Loucy (cell line): ENCODE results near the gene LITAFD.

Experiments used
- H2AFZ ChIP-seq: fragments of 200-600 bp; sonication (generic); 2 replicates; pipeline ENCODE4 v1.6.0; 2016; ENCODE audit warnings: antibody characterized with exemption, mild to moderate bottlenecking, low read length, moderate library complexity
- H3F3A ChIP-seq: fragments of 200-600 bp; 2 replicates; pipeline ENCODE4 v1.6.0; 2016; ENCODE audit warnings: antibody characterized with exemption, low read depth, mild to moderate bottlenecking
- H3K27me3 ChIP-seq: fragments of 200-600 bp; sonication (generic); 2 replicates; pipeline ENCODE4 v1.6.1; 2014; ENCODE audit warnings: low read length, mild to moderate bottlenecking; ENCODE audit not compliant: insufficient read depth, poor library complexity, severe bottlenecking
- H3K36me3 ChIP-seq: fragments of 200-600 bp; sonication (generic); 2 replicates; pipeline ENCODE4 v1.6.1; 2016; ENCODE audit warnings: low read length; ENCODE audit not compliant: insufficient read depth
- H3K4me1 ChIP-seq: fragments of 200-600 bp; sonication (generic); 2 replicates; pipeline ENCODE4 v1.5.1; 2014; ENCODE audit warnings: low read length, mild to moderate bottlenecking; ENCODE audit not compliant: insufficient read depth, poor library complexity, severe bottlenecking
- H3K4me2 ChIP-seq: fragments of 200-600 bp; sonication (generic); 2 replicates; pipeline ENCODE4 v1.6.0; 2014; ENCODE audit warnings: antibody characterized with exemption, low read length, low read depth, mild to moderate bottlenecking; ENCODE audit not compliant: poor library complexity, severe bottlenecking
- H3K4me3 ChIP-seq: fragments of 200-600 bp; sonication (generic); 2 replicates; pipeline ENCODE4 v1.5.1; 2014; ENCODE audit warnings: low read length, mild to moderate bottlenecking, mixed read lengths; ENCODE audit not compliant: poor library complexity, severe bottlenecking
- H3K79me2 ChIP-seq: fragments of 200-600 bp; sonication (generic); 2 replicates; pipeline ENCODE4 v1.6.1; 2014; ENCODE audit warnings: low read length; ENCODE audit not compliant: insufficient read depth
- H3K9ac ChIP-seq: fragments of 200-600 bp; sonication (generic); 2 replicates; pipeline ENCODE4 v1.6.0; 2014; ENCODE audit warnings: mild to moderate bottlenecking, low read depth, low read length, moderate library complexity; ENCODE audit not compliant: poor library complexity, severe bottlenecking
- H3K9me2 ChIP-seq: fragments of 200-600 bp; sonication (generic); replicated peaks from 2 replicates; pipeline ENCODE4 v1.6.1; 2016; ENCODE audit warnings: low read depth, low read length, mixed read lengths
- H3K9me3 ChIP-seq: fragments of 200-600 bp; sonication (generic); 2 replicates; pipeline ENCODE4 v1.6.1; 2014; ENCODE audit warnings: mild to moderate bottlenecking, antibody characterized with exemption, low read length, low read depth; ENCODE audit not compliant: insufficient read depth
- H4K20me1 ChIP-seq: fragments of 200-600 bp; sonication (generic); 2 replicates; pipeline ENCODE4 v1.6.0; 2014; ENCODE audit warnings: antibody characterized with exemption, low read length, mild to moderate bottlenecking; ENCODE audit not compliant: insufficient read depth, poor library complexity, severe bottlenecking
- EZH2phosphoT487 ChIP-seq: fragments of 200-600 bp; IDR thresholded peaks from 2 replicates; pipeline ENCODE4 v1.6.1; 2018; ENCODE audit warnings: antibody characterized with exemption, mild to moderate bottlenecking, moderate library complexity, borderline replicate concordance
- TF ChIP-seq, protein P1 (sequence below): fragments of 200-600 bp; sonication (generic); conservative IDR thresholded peaks from 2 replicates; pipeline ENCODE4 v1.5.1; 2014; ENCODE audit warnings: mild to moderate bottlenecking, antibody characterized with exemption, low read length

Gene LITAFD

DNA sequence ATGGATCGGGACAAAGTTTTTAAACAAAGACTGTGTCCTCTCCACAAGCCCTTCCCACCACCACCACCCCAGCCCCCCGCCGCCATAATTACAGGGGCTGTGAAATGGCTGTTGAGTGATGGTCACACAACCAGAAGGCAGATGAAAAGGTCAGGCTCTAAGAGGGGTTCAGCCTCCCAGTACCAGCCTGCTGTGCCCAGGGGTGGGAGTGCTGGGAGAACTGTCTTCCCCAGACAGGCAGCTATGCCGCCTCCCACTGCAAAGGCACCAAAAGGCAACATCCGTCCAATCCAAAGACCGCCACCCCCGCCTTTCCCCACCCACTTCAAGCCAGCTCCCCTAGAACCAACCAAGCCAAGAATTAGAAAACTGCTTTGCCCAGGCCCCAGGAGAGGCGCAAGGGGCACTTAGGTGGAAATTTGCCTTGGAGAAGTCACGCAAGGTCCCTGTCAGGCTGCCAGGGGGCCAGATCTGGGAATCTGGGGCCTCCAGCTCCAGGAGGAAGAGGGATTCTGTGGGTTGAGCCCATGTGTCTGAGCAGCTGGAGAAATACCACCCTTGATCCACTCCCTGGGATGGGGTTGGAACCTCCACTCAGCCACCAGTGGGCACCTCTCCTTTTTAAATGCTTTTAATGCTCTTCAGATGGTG lies 27.7 kb upstream of the LITAFD start:
- no peaks in the 10 kb centered on the region for H3F3A ChIP-seq
- peaks cover 64% of the 10 kb centered on the region; the same call in 1 of the 2 replicates for H3K36me3 ChIP-seq
- H2AFZ ChIP-seq = no peak overlapping the region
- H4K20me1 ChIP-seq = no peaks in the 10 kb centered on the region
- H3K4me2 ChIP-seq = no peak overlapping the region
- no peaks in the 10 kb centered on the region for H3K9me2 ChIP-seq
- no peak overlapping the region for H3K9ac ChIP-seq
- TF ChIP-seq, protein P1, sequence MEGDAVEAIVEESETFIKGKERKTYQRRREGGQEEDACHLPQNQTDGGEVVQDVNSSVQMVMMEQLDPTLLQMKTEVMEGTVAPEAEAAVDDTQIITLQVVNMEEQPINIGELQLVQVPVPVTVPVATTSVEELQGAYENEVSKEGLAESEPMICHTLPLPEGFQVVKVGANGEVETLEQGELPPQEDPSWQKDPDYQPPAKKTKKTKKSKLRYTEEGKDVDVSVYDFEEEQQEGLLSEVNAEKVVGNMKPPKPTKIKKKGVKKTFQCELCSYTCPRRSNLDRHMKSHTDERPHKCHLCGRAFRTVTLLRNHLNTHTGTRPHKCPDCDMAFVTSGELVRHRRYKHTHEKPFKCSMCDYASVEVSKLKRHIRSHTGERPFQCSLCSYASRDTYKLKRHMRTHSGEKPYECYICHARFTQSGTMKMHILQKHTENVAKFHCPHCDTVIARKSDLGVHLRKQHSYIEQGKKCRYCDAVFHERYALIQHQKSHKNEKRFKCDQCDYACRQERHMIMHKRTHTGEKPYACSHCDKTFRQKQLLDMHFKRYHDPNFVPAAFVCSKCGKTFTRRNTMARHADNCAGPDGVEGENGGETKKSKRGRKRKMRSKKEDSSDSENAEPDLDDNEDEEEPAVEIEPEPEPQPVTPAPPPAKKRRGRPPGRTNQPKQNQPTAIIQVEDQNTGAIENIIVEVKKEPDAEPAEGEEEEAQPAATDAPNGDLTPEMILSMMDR = no peak
- TF ChIP-seq EZH2phosphoT487 = no peak
- H3K27me3 ChIP-seq = no peaks in the 10 kb centered on the region
- no peak overlapping the region for H3K4me3 ChIP-seq
- H3K9me3 ChIP-seq = no peaks in the 10 kb centered on the region
- H3K4me1 ChIP-seq = no peaks in the 10 kb centered on the region
- H3K79me2 ChIP-seq = peaks cover 8% of the 10 kb centered on the region; the same call in 1 of the 2 replicates

DNA sequence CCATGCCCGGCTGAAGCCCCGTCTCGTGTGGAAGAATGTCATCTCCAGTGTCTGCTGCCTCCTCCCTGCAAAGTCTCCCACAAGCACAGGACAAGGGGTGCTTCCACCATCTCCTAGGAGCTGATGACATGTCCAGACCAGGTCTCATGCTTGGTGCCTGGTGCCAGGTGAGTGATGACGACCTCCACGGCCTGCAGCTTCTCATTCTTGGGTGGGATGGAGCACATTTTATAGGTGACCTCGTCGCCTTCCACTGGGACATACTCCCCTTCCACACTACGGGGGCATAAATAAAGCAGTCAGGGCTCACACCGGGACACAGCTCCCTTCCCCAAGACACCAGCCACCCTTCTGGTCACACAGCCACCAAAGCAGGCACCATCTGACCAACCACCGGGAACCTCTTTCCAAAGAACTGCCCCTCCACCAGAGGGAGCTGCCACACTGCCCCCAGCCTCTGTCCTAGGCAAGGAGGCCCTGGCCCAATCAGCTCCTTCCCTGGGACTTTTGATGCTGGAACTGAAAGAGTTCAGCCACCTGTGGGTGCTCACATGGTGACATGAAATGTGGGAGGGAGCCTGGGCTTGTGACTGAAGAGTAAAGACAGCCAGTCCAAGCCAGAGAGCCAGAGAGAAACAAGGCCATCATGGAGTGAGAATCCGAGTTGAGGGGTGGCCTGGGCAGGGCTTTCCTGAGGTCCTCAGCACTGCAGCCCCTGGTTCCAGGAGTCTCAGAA lies 26.9 kb upstream of the LITAFD start:
- peaks cover 56% of the 10 kb centered on the region; the same call in 1 of the 2 replicates for H3K36me3 ChIP-seq
- no peaks in the 10 kb centered on the region for H3K9me3 ChIP-seq
- TF ChIP-seq EZH2phosphoT487 = no peak
- TF ChIP-seq, protein P1 = no peak; the same call in 1 of the 2 replicates
- peaks cover 12% of the 10 kb centered on the region; the same call in 1 of the 2 replicates for H3K79me2 ChIP-seq
- H3K9me2 ChIP-seq = no peaks in the 10 kb centered on the region
- H3K4me2 ChIP-seq = no peak overlapping the region
- H2AFZ ChIP-seq = no peak overlapping the region
- no peaks in the 10 kb centered on the region for H3K27me3 ChIP-seq
- H3K4me1 ChIP-seq = no peaks in the 10 kb centered on the region
- H3F3A ChIP-seq = no peaks in the 10 kb centered on the region
- peaks cover 1% of the 10 kb centered on the region for H4K20me1 ChIP-seq
- H3K9ac ChIP-seq = no peak overlapping the region
- H3K4me3 ChIP-seq = no peak overlapping the region

- Histone ChIP-seq H3K4me2 (no peak overlapping the region), H3K4me3 (no peak overlapping the region), H3K9me2 (no peaks in the 10 kb centered on the region), H4K20me1 (peaks cover 4% of the 10 kb centered on the region), H3K4me1 (no peaks in the 10 kb centered on the region), H3K9me3 (no peaks in the 10 kb centered on the region), H3K36me3 (peaks cover 51% of the 10 kb centered on the region; the same call in 1 of the 2 replicates), H3K9ac (no peak overlapping the region), H2AFZ (no peak overlapping the region), H3K79me2 (peaks cover 18% of the 10 kb centered on the region; the same call in 1 of the 2 replicates), H3K27me3 (no peaks in the 10 kb centered on the region), H3F3A (no peaks in the 10 kb centered on the region)
- TF ChIP-seq, protein P1 = no peak
- no peak for TF ChIP-seq EZH2phosphoT487
These were observed 26.2 kb upstream of the LITAFD start for GRCh38 chr16:8855972-8856371.
